Loucy (cell line): ENCODE data around the gene CDH15.

ENCODE experiments used
- H2AFZ ChIP-seq: fragments of 200-600 bp; sonication (generic); 2 replicates; pipeline ENCODE4 v1.6.0; 2016; ENCODE audit warnings: antibody characterized with exemption, mild to moderate bottlenecking, low read length, moderate library complexity
- H3F3A ChIP-seq: fragments of 200-600 bp; 2 replicates; pipeline ENCODE4 v1.6.0; 2016; ENCODE audit warnings: antibody characterized with exemption, low read depth, mild to moderate bottlenecking
- H3K27me3 ChIP-seq: fragments of 200-600 bp; sonication (generic); 2 replicates; pipeline ENCODE4 v1.6.1; 2014; ENCODE audit warnings: low read length, mild to moderate bottlenecking; ENCODE audit not compliant: insufficient read depth, poor library complexity, severe bottlenecking
- H3K36me3 ChIP-seq: fragments of 200-600 bp; sonication (generic); 2 replicates; pipeline ENCODE4 v1.6.1; 2016; ENCODE audit warnings: low read length; ENCODE audit not compliant: insufficient read depth
- H3K4me1 ChIP-seq: fragments of 200-600 bp; sonication (generic); 2 replicates; pipeline ENCODE4 v1.5.1; 2014; ENCODE audit warnings: low read length, mild to moderate bottlenecking; ENCODE audit not compliant: insufficient read depth, poor library complexity, severe bottlenecking
- H3K4me2 ChIP-seq: fragments of 200-600 bp; sonication (generic); 2 replicates; pipeline ENCODE4 v1.6.0; 2014; ENCODE audit warnings: antibody characterized with exemption, low read length, low read depth, mild to moderate bottlenecking; ENCODE audit not compliant: poor library complexity, severe bottlenecking
- H3K4me3 ChIP-seq: fragments of 200-600 bp; sonication (generic); 2 replicates; pipeline ENCODE4 v1.5.1; 2014; ENCODE audit warnings: low read length, mild to moderate bottlenecking, mixed read lengths; ENCODE audit not compliant: poor library complexity, severe bottlenecking
- H3K79me2 ChIP-seq: fragments of 200-600 bp; sonication (generic); 2 replicates; pipeline ENCODE4 v1.6.1; 2014; ENCODE audit warnings: low read length; ENCODE audit not compliant: insufficient read depth
- H3K9ac ChIP-seq: fragments of 200-600 bp; sonication (generic); 2 replicates; pipeline ENCODE4 v1.6.0; 2014; ENCODE audit warnings: mild to moderate bottlenecking, low read depth, low read length, moderate library complexity; ENCODE audit not compliant: poor library complexity, severe bottlenecking
- H3K9me2 ChIP-seq: fragments of 200-600 bp; sonication (generic); replicated peaks from 2 replicates; pipeline ENCODE4 v1.6.1; 2016; ENCODE audit warnings: low read depth, low read length, mixed read lengths
- H3K9me3 ChIP-seq: fragments of 200-600 bp; sonication (generic); 2 replicates; pipeline ENCODE4 v1.6.1; 2014; ENCODE audit warnings: mild to moderate bottlenecking, antibody characterized with exemption, low read length, low read depth; ENCODE audit not compliant: insufficient read depth
- H4K20me1 ChIP-seq: fragments of 200-600 bp; sonication (generic); 2 replicates; pipeline ENCODE4 v1.6.0; 2014; ENCODE audit warnings: antibody characterized with exemption, low read length, mild to moderate bottlenecking; ENCODE audit not compliant: insufficient read depth, poor library complexity, severe bottlenecking
- EZH2phosphoT487 ChIP-seq: fragments of 200-600 bp; IDR thresholded peaks from 2 replicates; pipeline ENCODE4 v1.6.1; 2018; ENCODE audit warnings: antibody characterized with exemption, mild to moderate bottlenecking, moderate library complexity, borderline replicate concordance
- TF ChIP-seq, protein P1 (sequence below): fragments of 200-600 bp; sonication (generic); conservative IDR thresholded peaks from 2 replicates; pipeline ENCODE4 v1.5.1; 2014; ENCODE audit warnings: mild to moderate bottlenecking, antibody characterized with exemption, low read length

CDH15 gene

DNA sequence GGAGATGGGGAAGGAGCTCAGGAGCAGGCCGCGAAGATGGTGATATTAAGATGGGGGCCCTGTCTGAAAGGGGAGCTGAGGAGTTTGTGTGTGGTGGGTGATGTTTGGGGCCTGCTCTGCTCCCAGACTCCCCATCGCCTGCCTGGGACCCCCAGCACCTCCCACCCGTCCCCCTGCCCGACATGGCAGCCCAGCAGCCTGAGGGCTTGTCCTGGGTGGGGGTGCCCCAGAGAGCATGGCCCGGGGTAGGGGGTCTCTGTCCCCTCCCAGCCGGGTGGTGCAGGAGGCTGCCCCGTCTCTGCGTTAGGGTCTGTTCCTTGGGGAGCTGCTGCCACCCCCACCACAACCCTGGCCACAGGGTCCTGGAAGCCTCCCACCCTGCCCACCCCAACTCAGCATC is 5.2 kb downstream of the CDH15 start:
- Histone ChIP-seq H3K4me1 (no peaks in the 10 kb centered on the region), H3K9me2 (no peaks in the 10 kb centered on the region), H3K4me3 (no peak overlapping the region), H3K9me3 (no peaks in the 10 kb centered on the region), H3F3A (no peaks in the 10 kb centered on the region), H3K79me2 (no peaks in the 10 kb centered on the region), H4K20me1 (no peaks in the 10 kb centered on the region), H2AFZ (no peak overlapping the region), H3K27me3 (no peaks in the 10 kb centered on the region), H3K36me3 (no peaks in the 10 kb centered on the region), H3K4me2 (no peak overlapping the region), H3K9ac (no peak overlapping the region)
- TF ChIP-seq EZH2phosphoT487, result no peak
- TF ChIP-seq, protein P1, sequence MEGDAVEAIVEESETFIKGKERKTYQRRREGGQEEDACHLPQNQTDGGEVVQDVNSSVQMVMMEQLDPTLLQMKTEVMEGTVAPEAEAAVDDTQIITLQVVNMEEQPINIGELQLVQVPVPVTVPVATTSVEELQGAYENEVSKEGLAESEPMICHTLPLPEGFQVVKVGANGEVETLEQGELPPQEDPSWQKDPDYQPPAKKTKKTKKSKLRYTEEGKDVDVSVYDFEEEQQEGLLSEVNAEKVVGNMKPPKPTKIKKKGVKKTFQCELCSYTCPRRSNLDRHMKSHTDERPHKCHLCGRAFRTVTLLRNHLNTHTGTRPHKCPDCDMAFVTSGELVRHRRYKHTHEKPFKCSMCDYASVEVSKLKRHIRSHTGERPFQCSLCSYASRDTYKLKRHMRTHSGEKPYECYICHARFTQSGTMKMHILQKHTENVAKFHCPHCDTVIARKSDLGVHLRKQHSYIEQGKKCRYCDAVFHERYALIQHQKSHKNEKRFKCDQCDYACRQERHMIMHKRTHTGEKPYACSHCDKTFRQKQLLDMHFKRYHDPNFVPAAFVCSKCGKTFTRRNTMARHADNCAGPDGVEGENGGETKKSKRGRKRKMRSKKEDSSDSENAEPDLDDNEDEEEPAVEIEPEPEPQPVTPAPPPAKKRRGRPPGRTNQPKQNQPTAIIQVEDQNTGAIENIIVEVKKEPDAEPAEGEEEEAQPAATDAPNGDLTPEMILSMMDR, result no peak

DNA sequence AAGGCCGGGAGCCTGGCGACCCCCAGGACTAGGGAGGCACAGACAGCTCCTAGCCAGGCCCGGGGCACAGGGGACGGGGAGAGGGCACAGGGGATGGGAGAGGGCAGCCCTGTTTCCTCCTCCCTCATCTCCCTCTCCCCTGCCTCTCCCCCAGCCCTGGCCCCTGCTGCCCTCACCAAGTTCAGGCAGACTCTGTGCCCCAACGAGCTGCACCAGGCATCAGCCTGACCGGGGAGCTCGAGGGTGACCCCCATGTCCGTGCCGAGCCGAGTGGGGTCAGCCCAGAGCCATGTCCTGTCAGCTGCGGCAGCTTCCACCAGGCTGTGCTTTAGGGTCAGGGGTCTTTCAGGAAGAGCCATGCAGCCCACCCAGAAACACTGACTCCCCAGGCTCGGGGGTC is 6.0 kb downstream of the CDH15 start:
- H3F3A ChIP-seq, result no peaks in the 10 kb centered on the region
- no peaks in the 10 kb centered on the region for H3K4me1 ChIP-seq
- H2AFZ ChIP-seq, result no peak overlapping the region
- no peaks in the 10 kb centered on the region for H3K9me2 ChIP-seq
- H3K27me3 ChIP-seq, result no peaks in the 10 kb centered on the region
- no peaks in the 10 kb centered on the region for H3K9me3 ChIP-seq
- no peaks in the 10 kb centered on the region for H3K36me3 ChIP-seq
- no peak overlapping the region for H3K4me2 ChIP-seq
- no peak overlapping the region for H3K4me3 ChIP-seq
- H3K79me2 ChIP-seq, result no peaks in the 10 kb centered on the region
- H3K9ac ChIP-seq, result no peak overlapping the region
- TF ChIP-seq EZH2phosphoT487, result no peak
- TF ChIP-seq, protein P1, result no peak
- no peaks in the 10 kb centered on the region for H4K20me1 ChIP-seq

DNA sequence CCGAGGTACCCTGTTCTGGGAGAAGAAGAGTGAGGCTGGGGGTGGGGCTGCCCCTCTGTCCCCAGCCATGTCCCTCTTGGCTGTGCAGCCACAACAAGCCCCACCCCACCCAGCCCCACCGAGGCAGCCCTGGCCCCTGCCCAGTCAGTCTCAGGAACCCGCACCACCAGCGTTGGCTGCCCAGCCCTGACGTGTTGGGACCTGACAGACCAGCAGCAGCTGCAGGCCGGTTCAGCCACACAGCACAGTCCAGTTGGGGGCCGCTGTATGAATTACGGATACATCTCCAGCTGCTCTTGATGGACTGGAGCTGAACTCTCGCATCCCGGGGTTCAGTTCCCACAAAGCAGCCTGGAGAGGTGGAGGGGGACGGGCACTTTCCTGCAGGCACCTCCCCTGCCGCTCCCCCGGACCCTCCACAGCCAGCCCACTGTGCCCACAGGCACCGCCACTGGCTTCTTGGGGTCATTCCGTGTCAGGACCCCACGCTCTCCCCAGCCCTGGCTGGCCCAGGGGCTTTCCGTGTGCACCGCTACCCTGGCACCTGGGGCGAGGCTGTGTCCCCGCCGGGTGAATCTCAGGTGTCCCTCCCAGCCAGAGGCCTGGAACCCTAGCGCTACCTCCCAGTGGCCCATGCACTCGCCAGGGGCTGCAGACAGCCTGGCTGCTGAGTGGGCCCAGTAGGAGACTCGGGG is 7.1 kb downstream of the CDH15 start:
- no peak overlapping the region for H3K4me3 ChIP-seq
- no peaks in the 10 kb centered on the region for H3F3A ChIP-seq
- no peaks in the 10 kb centered on the region for H3K4me1 ChIP-seq
- H3K27me3 ChIP-seq, result no peaks in the 10 kb centered on the region
- H3K9me2 ChIP-seq, result no peaks in the 10 kb centered on the region
- no peak overlapping the region for H2AFZ ChIP-seq
- H3K9ac ChIP-seq, result no peak overlapping the region
- no peak overlapping the region for H3K4me2 ChIP-seq
- no peaks in the 10 kb centered on the region for H3K9me3 ChIP-seq
- H4K20me1 ChIP-seq, result no peaks in the 10 kb centered on the region
- no peaks in the 10 kb centered on the region for H3K36me3 ChIP-seq
- H3K79me2 ChIP-seq, result no peaks in the 10 kb centered on the region
- TF ChIP-seq, protein P1, result no peak
- no peak for TF ChIP-seq EZH2phosphoT487
